Stomach (tissue), 9 donors: ENCODE measurements around the gene APCDD1. TPM values are rescaled to one million over a fixed set of nuclear protein-coding genes. Genes with fewer than 3 reads are reported as not detected.

Experiments used
- DNase-seq, 2 donors: peaks; one replicate each; pipeline versions ENCODE4 v3.0.0 to v3.0.0-alpha.2; 2013 to 2019
- H3K27ac ChIP-seq, 5 donors: fragments of 200-600 bp in 4 of 5; sonication (generic) in 4 of 5; one replicate each; pipeline ENCODE4 v1.5.1; 2013 to 2019; ENCODE audit warnings: mild to moderate bottlenecking in 1 of 5, moderate library complexity in 1 of 5
- H3K27me3 ChIP-seq, 3 donors: fragments of 200-600 bp; sonication (generic); one replicate each; pipeline ENCODE4 v1.5.1; 2017 to 2019; ENCODE audit warnings: mixed run types in 1 of 3
- H3K36me3 ChIP-seq, 4 donors: fragments of 200-600 bp; sonication (generic); 1 replicate in 3 of 4; 2 replicates in 1 of 4; pipeline ENCODE4 v1.5.1; 2016 to 2019
- H3K4me1 ChIP-seq, 4 donors: fragments of 200-600 bp; sonication (generic); one replicate each; pipeline ENCODE4 v1.5.1; 2016 to 2019
- H3K4me3 ChIP-seq, 4 donors: fragments of 200-600 bp; sonication (generic) in 3 of 4; one replicate each; pipeline ENCODE4 v1.5.1; 2016 to 2019; ENCODE audit warnings: mild to moderate bottlenecking in 1 of 4
- H3K9me3 ChIP-seq, 4 donors: fragments of 200-600 bp; sonication (generic); one replicate each; pipeline ENCODE4 v1.5.1; 2016 to 2019
- CTCF ChIP-seq, 7 experiments: fragments of 450-650 bp in 4 of 7; fragments of 200-600 bp in 3 of 7; sonication (generic) in 3 of 7; IDR thresholded peaks; one replicate each; pipeline ENCODE4 v1.5.1; 2016 to 2019; ENCODE audit warnings: antibody characterized with exemption in 7 of 7, control low read depth in 2 of 7, mild to moderate bottlenecking in 1 of 7
- EP300 ChIP-seq: sonication (generic); formaldehyde crosslinking; IDR thresholded peaks from one replicate; pipeline ENCODE4 v1.6.1; 2017; ENCODE audit warnings: antibody characterized with exemption
- POLR2A ChIP-seq, 4 donors: fragments of 450-650 bp; IDR thresholded peaks; one replicate each; pipeline ENCODE4 v1.6.1; 2016; ENCODE audit warnings: antibody characterized with exemption in 4 of 4, control low read depth in 2 of 4, mild to moderate bottlenecking in 1 of 4, moderate library complexity in 1 of 4
- POLR2AphosphoS5 ChIP-seq, 3 donors: sonication (generic); formaldehyde crosslinking; IDR thresholded peaks; one replicate each; pipeline ENCODE4 v1.6.1; 2016; ENCODE audit warnings: antibody characterized with exemption in 3 of 3
- WGBS, 5 donors: extraction: QIAGEN DNeasy Blood & Tissue Kit in 3 of 5; methylation state at CpG; one replicate each; pipeline versions ENCODE4 v1.1.5 to v1.1.7; 2013 to 2018; 5-methylcytosine and 5-hydroxymethylcytosine counted together
- intact Hi-C: fragments of 100-400 bp; cut with DNase I; formaldehyde crosslinking; loops from one replicate; pipeline ENCODE4 v1.15.1; 2023; ENCODE audit warnings: low total_unique reads
- polyA plus RNA-seq, 3 donors: library from polyadenylated mRNA; stranded (reverse); fragments of 200-250 nt; gene quantifications; one replicate each; pipeline ENCODE4 v1.2.3, GENCODE V29; 2013
- total RNA-seq, 5 donors: library from RNA; depleted of rRNA; stranded (reverse); fragments of >200 nt; gene quantifications; one replicate each; pipeline versions ENCODE4 v1.1.0 to v1.2.3, GENCODE V29; 2014 to 2016
- donor health status: healthy with polysubstance abuse.
- donor health status: Bipolar disorder and iron deficiency.
- donor health status: healthy.

The APCDD1 gene
- total and polyA plus RNA-seq, 8 donors, result 11.0 to 142 (median 25.9) TPM

GRCh38 chr18:10473132-10473531, 18.7 kb downstream of the APCDD1 start:
- WGBS, 5 donors, result 88 to 93% (median 89%) methylated on average over 5 of the region's 5 CpGs

GRCh38 chr18:10474309-10474708, 19.9 kb downstream of the APCDD1 start:
- no peak overlapping the region for H3K4me3 ChIP-seq
- WGBS, 5 donors, result 93 to 95% (median 94%) methylated on average over 17 of the region's 17 CpGs

More at GRCh38 chr18:10473132-10473531, 18.7 kb downstream of the APCDD1 start:
- H3K9me3 ChIP-seq, result no peaks in the 10 kb centered on the region
- intact Hi-C loops, result no loop called here
- TF ChIP-seq POLR2A (IDR thresholded peaks at IDR 0.05) (no peak), POLR2AphosphoS5 (IDR thresholded peaks at IDR 0.05) (no peak), CTCF (IDR thresholded peaks at IDR 0.05) (no peak), EP300 (no peak)
- peaks cover 12 to 53% (median 20%) of the 10 kb centered on the region in 4 donors for H3K4me1 ChIP-seq
- no peak overlapping the region for H3K27ac ChIP-seq
- no peaks in the 10 kb centered on the region for H3K27me3 ChIP-seq
- H3K4me3 ChIP-seq, result no peak overlapping the region
- DNase-seq, result no peak
- peaks cover 15 to 31% (median 22%) of the 10 kb centered on the region in 4 donors for H3K36me3 ChIP-seq

GRCh38 chr18:10475276-10475653, 20.8 kb downstream of the APCDD1 start:
- Histone ChIP-seq H3K9me3 (no peaks in the 10 kb centered on the region), H3K27me3 (no peaks in the 10 kb centered on the region), H3K4me3 (no peak overlapping the region), H3K4me1 (peaks cover 8 to 32% (median 17%) of the 10 kb centered on the region in 4 donors), H3K27ac (no peak overlapping the region), H3K36me3 (peaks cover 15 to 41% (median 25%) of the 10 kb centered on the region in 4 donors)
- intact Hi-C loops, result no loop called here
- WGBS, 5 donors, result 69 to 97% (median 84%) methylated on average over 3 of the region's 3 CpGs
- DNase-seq, result no peak
- TF ChIP-seq POLR2A (IDR thresholded peaks at IDR 0.05) (no peak), CTCF (IDR thresholded peaks at IDR 0.05) (no peak), POLR2AphosphoS5 (IDR thresholded peaks at IDR 0.05) (no peak), EP300 (no peak)

More at GRCh38 chr18:10474309-10474708, 19.9 kb downstream of the APCDD1 start:
- no peaks in the 10 kb centered on the region for H3K27me3 ChIP-seq
- peaks cover 12 to 41% (median 17%) of the 10 kb centered on the region in 4 donors for H3K4me1 ChIP-seq
- no peak for DNase-seq
- no peak overlapping the region for H3K27ac ChIP-seq
- H3K36me3 ChIP-seq, result peaks cover 15 to 42% (median 25%) of the 10 kb centered on the region in 4 donors
- intact Hi-C loops, result no loop called here
- H3K9me3 ChIP-seq, result no peaks in the 10 kb centered on the region
- TF ChIP-seq POLR2AphosphoS5 (IDR thresholded peaks at IDR 0.05) (no peak), EP300 (no peak), CTCF (IDR thresholded peaks at IDR 0.05) (no peak), POLR2A (IDR thresholded peaks at IDR 0.05) (no peak)

GRCh38 chr18:10475654-10476291, 21.3 kb downstream of the APCDD1 start:
- no peaks in the 10 kb centered on the region for H3K9me3 ChIP-seq
- TF ChIP-seq CTCF (IDR thresholded peaks at IDR 0.05), result no peak
- TF ChIP-seq EP300, result no peak
- no peak for TF ChIP-seq POLR2AphosphoS5 (IDR thresholded peaks at IDR 0.05)
- TF ChIP-seq POLR2A (IDR thresholded peaks at IDR 0.05), result no peak
- WGBS, 5 donors, result 72 to 83% (median 78%) methylated on average over 15 of the region's 15 CpGs
- DNase-seq, result no peak
- intact Hi-C loops, result no loop called here
- peak overlapping the region in 2 of 5 donors; percentile 31 to 52 for H3K27ac ChIP-seq
- H3K36me3 ChIP-seq, result peaks cover 15 to 41% (median 25%) of the 10 kb centered on the region in 4 donors
- peaks cover 8 to 27% (median 17%) of the 10 kb centered on the region in 4 donors for H3K4me1 ChIP-seq
- H3K27me3 ChIP-seq, result no peaks in the 10 kb centered on the region
- H3K4me3 ChIP-seq, result no peak overlapping the region
